Spleen (tissue), 11 donors: ENCODE data around the gene LARP4. TPM values are rescaled to one million over a fixed set of nuclear protein-coding genes. Genes with fewer than 3 reads are reported as not detected.

ENCODE experiments used
- DNase-seq: peaks from one replicate; pipeline ENCODE4 v3.0.0-alpha.2; 2020
- H3K27ac ChIP-seq, 8 donors: fragments of 200-600 bp; sonication (generic) in 7 of 8; 1 replicate in 4 of 8; 2 replicates in 4 of 8; pipeline versions ENCODE4 v1.5.0 to v1.8.0; 2016 to 2021; ENCODE audit warnings: inconsistent platforms in 4 of 8, mild to moderate bottlenecking in 4 of 8, moderate library complexity in 1 of 8
- H3K27me3 ChIP-seq, 7 donors: fragments of 200-600 bp; sonication (generic) in 6 of 7; replicated peaks in 1 of 7; 1 replicate in 4 of 7; 2 replicates in 3 of 7; pipeline versions ENCODE4 v1.5.0 to v1.8.0; 2016 to 2021; ENCODE audit warnings: inconsistent platforms in 3 of 7, mild to moderate bottlenecking in 1 of 7
- H3K36me3 ChIP-seq, 6 donors: fragments of 200-600 bp; sonication (generic) in 5 of 6; 1 replicate in 4 of 6; 2 replicates in 2 of 6; pipeline versions ENCODE4 v1.5.0 to v1.8.0; 2016 to 2021; ENCODE audit warnings: inconsistent platforms in 2 of 6
- H3K4me1 ChIP-seq, 6 donors: fragments of 200-600 bp; sonication (generic) in 5 of 6; 1 replicate in 3 of 6; 2 replicates in 3 of 6; pipeline versions ENCODE4 v1.5.0 to v1.8.0; 2016 to 2021; ENCODE audit warnings: inconsistent platforms in 3 of 6
- H3K4me3 ChIP-seq, 8 donors: fragments of 200-600 bp; sonication (generic) in 7 of 8; 1 replicate in 4 of 8; 2 replicates in 4 of 8; pipeline versions ENCODE4 v1.5.0 to v1.8.0; 2016 to 2021; ENCODE audit warnings: inconsistent platforms in 4 of 8, mild to moderate bottlenecking in 4 of 8, moderate library complexity in 2 of 8
- H3K9me3 ChIP-seq, 8 donors: fragments of 200-600 bp; sonication (generic) in 7 of 8; 1 replicate in 4 of 8; 2 replicates in 4 of 8; pipeline versions ENCODE4 v1.5.0 to v1.8.0; 2016 to 2021; ENCODE audit warnings: inconsistent platforms in 4 of 8
- CTCF ChIP-seq, 11 experiments: fragments of 200-600 bp in 7 of 11; fragments of 450-650 bp in 4 of 11; sonication (generic) in 4 of 11; IDR thresholded peaks in 8 of 11; conservative IDR thresholded peaks in 3 of 11; 1 replicate in 7 of 11; 2 replicates in 4 of 11; pipeline versions ENCODE4 v1.4.0 to v1.8.0; 2016 to 2021; ENCODE audit warnings: antibody characterized with exemption in 11 of 11, inconsistent platforms in 4 of 11, mild to moderate bottlenecking in 1 of 11
- POLR2A ChIP-seq, 3 donors: fragments of 450-650 bp; IDR thresholded peaks; one replicate each; pipeline ENCODE4 v1.5.1; 2017; ENCODE audit warnings: antibody characterized with exemption in 3 of 3, mild to moderate bottlenecking in 1 of 3
- POLR2AphosphoS5 ChIP-seq, 3 donors: sonication (generic); formaldehyde crosslinking; IDR thresholded peaks; one replicate each; pipeline ENCODE4 v1.5.1; 2017; ENCODE audit warnings: antibody characterized with exemption in 3 of 3
- WGBS, 5 donors: extraction: QIAGEN DNeasy Blood & Tissue Kit in 3 of 5; methylation state at CpG; one replicate each; pipeline versions ENCODE4 v1.1.5 to v1.1.7; 2013 to 2018; 5-methylcytosine and 5-hydroxymethylcytosine counted together
- intact Hi-C: fragments of 100-400 bp; cut with DNase I; formaldehyde crosslinking; loops from one replicate; pipeline ENCODE4 v1.15.0; 2023; ENCODE audit warnings: low total_unique reads
- polyA plus RNA-seq, 3 donors: library from polyadenylated mRNA; stranded (reverse); fragments of 200-250 nt; gene quantifications; one replicate each; pipeline ENCODE4 v1.2.1, GENCODE V29; 2013
- total RNA-seq, 7 donors: library from RNA; depleted of rRNA in 3 of 7; stranded (reverse); fragments of >200 nt in 3 of 7; fragmentation: NEBNext Ultra II Directional in 4 of 7; extraction: Animal tissue kit (Norgen Biotek cat#: 25700) in 4 of 7; gene quantifications; one replicate each; pipeline versions ENCODE4 v1.1.0 to v1.2.1, GENCODE V29; 2016 to 2021
- donor health status: healthy with polysubstance abuse.
- donor health status: DM: no; HTN: no; CAD: no; lungs with moderate emphysema.
- donor health status: DM: no; HTN: no; CAD: no.
- donor health status: Bipolar disorder and iron deficiency.
- donor health status: healthy.
- donor health status: DM: no; HTN: no; CAD: no.
- donor health status: DM: yes; HTN: yes; CAD: no.

The LARP4 gene
- total and polyA plus RNA-seq, 10 donors: 4.7 to 55.8 (median 46.0) TPM

GRCh38 chr12:50506753-50507473, 106.2 kb downstream of the LARP4 start:
- H3K4me1 ChIP-seq: peaks cover 45 to 72% (median 59%) of the 10 kb centered on the region in 6 donors
- intact Hi-C loops: no loop called here
- H3K27ac ChIP-seq: peak overlapping the region in 7 of 8 donors; percentile 91 to 99 (median 97)
- no peaks in the 10 kb centered on the region for H3K9me3 ChIP-seq
- WGBS, 5 donors: 29 to 37% (median 32%) methylated on average over 2 of the region's 2 CpGs
- TF ChIP-seq POLR2AphosphoS5 (IDR thresholded peaks at IDR 0.05): no peak
- no peak for TF ChIP-seq CTCF (IDR thresholded peaks at IDR 0.05 in 8 of 11, conservative IDR thresholded peaks at IDR 0.05 in 3 of 11)
- TF ChIP-seq POLR2A (IDR thresholded peaks at IDR 0.05): no peak
- no peaks in the 10 kb centered on the region for H3K36me3 ChIP-seq
- H3K4me3 ChIP-seq: peak overlapping the region in 7 of 8 donors; percentile 82 to 94 (median 87)
- no peak for DNase-seq
- H3K27me3 ChIP-seq: no peaks in the 10 kb centered on the region

DNA sequence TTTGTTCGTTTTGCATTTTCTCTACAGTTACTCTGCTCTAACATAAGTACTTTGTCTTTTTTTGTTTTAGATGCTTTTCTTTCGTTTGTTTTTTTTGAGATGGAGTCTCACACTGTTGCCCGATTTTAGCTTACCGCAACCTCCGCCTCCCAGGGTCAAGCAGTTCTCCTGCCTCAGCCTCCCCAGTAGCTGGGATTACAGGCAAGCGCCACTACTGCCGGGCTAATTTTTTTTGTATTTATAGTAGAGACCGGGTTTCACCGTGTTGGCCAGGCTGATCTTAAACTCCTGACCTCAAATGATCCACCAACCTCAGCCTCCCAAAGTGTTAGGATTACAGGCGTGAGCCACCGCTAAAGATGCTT, 106.8 kb downstream of the LARP4 start:
- no peak for DNase-seq
- H3K27me3 ChIP-seq: no peaks in the 10 kb centered on the region
- H3K9me3 ChIP-seq: no peaks in the 10 kb centered on the region
- H3K4me1 ChIP-seq: peaks cover 45 to 78% (median 63%) of the 10 kb centered on the region in 6 donors
- H3K4me3 ChIP-seq: peak overlapping the region in 5 of 8 donors; percentile 6 to 94 (median 86)
- WGBS, 5 donors: 74 to 79% (median 78%) methylated on average over 11 of the region's 11 CpGs
- peak overlapping the region in 6 of 8 donors; percentile 13 to 99 (median 97) for H3K27ac ChIP-seq
- TF ChIP-seq POLR2A (IDR thresholded peaks at IDR 0.05) (no peak), POLR2AphosphoS5 (IDR thresholded peaks at IDR 0.05) (no peak), CTCF (IDR thresholded peaks at IDR 0.05 in 8 of 11, conservative IDR thresholded peaks at IDR 0.05 in 3 of 11) (no peak)
- no peaks in the 10 kb centered on the region for H3K36me3 ChIP-seq
- intact Hi-C loops: no loop called here

DNA sequence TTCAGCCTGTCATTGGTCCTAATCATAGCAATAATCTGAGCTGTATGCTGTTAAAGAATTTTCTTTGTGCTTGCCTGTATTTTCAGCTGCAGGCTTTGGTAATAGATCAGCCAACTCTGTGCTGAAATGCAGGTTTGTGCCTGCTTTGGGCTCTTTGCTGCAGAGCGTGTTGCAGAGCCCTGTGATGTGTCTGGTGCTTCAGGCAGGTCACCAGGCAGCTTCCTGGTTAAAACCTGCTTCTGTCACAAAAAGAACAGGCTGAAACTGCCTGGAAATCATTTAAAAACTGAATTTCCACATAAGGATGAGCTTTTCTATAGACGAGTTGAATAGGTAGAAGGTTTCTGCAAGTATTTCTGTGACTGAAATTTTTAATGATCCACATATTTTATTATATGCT, 107.2 kb downstream of the LARP4 start:
- TF ChIP-seq POLR2AphosphoS5 (IDR thresholded peaks at IDR 0.05) (no peak), CTCF (IDR thresholded peaks at IDR 0.05 in 8 of 11, conservative IDR thresholded peaks at IDR 0.05 in 3 of 11) (no peak), POLR2A (IDR thresholded peaks at IDR 0.05) (no peak)
- Histone ChIP-seq H3K36me3 (no peaks in the 10 kb centered on the region), H3K27me3 (no peaks in the 10 kb centered on the region), H3K4me1 (peaks cover 45 to 82% (median 67%) of the 10 kb centered on the region in 6 donors), H3K9me3 (no peaks in the 10 kb centered on the region), H3K4me3 (peak overlapping the region in 5 of 8 donors; percentile 6 to 94 (median 86)), H3K27ac (peak overlapping the region in 5 of 8 donors; percentile 13 to 99 (median 70))
- intact Hi-C loops: no loop called here
- WGBS, 5 donors: 46 to 51% (median 50%) methylated on average over 2 of the region's 2 CpGs
- DNase-seq: no peak

GRCh38 chr12:50508414-50508813, 107.7 kb downstream of the LARP4 start:
- Histone ChIP-seq H3K36me3 (no peaks in the 10 kb centered on the region), H3K27me3 (no peaks in the 10 kb centered on the region), H3K4me1 (peaks cover 48 to 87% (median 72%) of the 10 kb centered on the region in 6 donors), H3K9me3 (no peaks in the 10 kb centered on the region), H3K4me3 (peak overlapping the region in 2 of 8 donors; percentile 86 to 94), H3K27ac (peak overlapping the region in 6 of 8 donors; percentile 13 to 99 (median 46))
- intact Hi-C loops: no loop called here
- DNase-seq: no peak
- TF ChIP-seq POLR2A (IDR thresholded peaks at IDR 0.05): no peak
- TF ChIP-seq CTCF (IDR thresholded peaks at IDR 0.05 in 8 of 11, conservative IDR thresholded peaks at IDR 0.05 in 3 of 11): no peak
- TF ChIP-seq POLR2AphosphoS5 (IDR thresholded peaks at IDR 0.05): no peak
- 52 to 69% (median 55%) methylated on average over 6 of the region's 6 CpGs for WGBS, 5 donors
